K562 (cell line): ENCODE data around the gene PLXNA2. TPM values are rescaled to one million over a fixed set of nuclear protein-coding genes. Genes with fewer than 3 reads are reported as not detected.

Experiments used
- ATAC-seq: fragments of 200-7000 bp; cut with Tn5 transposase; 3 replicates; pipeline ENCODE4 v1.9.1; 2020; ENCODE audit warnings: moderate library complexity
- BruUV-seq: library from RNA; stranded (reverse); fragments of 400-500 nt; replicated peaks from 2 replicates; lab custom pipeline; 2021; lab: Mats Ljungman, UMichigan
- CTCF ChIA-PET: fragments of 300-600 bp; formaldehyde crosslinking; extraction: SDS; loops from one replicate; lab custom pipeline; 2021; ENCODE audit warnings: low intra/inter-chr PET ratio; lab: Yijun Ruan, JAX
- POLR2A ChIA-PET: fragments of 300-600, 350-650 bp; sonication (Branson Sonifier 250); formaldehyde crosslinking; extraction: SDS; loops from one replicate; lab custom pipeline; 2021; ENCODE audit warnings: antibody characterized with exemption, inconsistent platforms; lab: Yijun Ruan, JAX
- DNase-seq, 4 experiments: peaks; one replicate each; pipeline versions ENCODE4 v3.0.0 to v3.0.0-alpha.2; 2011 to 2018; ENCODE audit warnings: low spot score in 3 of 4, mixed read lengths in 3 of 4; ENCODE audit errors: extremely low read depth in 1 of 4
- FAIRE-seq: peaks from 2 replicates; lab custom pipeline; 2011; peaks lifted over from hg19 to GRCh38; lab: Jason Lieb, UNC
- H2AFZ ChIP-seq: 2 replicates; pipeline ENCODE4 v1.6.0; 2011; ENCODE audit warnings: low read depth, low read length, control low read depth, inconsistent platforms
- H3K27ac ChIP-seq: fragments of 200-600 bp; 3 replicates; pipeline ENCODE4 v1.8.0; 2011; ENCODE audit warnings: low read depth, mild to moderate bottlenecking, control low read depth, inconsistent platforms, low read length, moderate library complexity, mixed read lengths; ENCODE audit errors: extremely low read depth
- H3K27me3 ChIP-seq, 2 experiments: fragments of 300-600 bp in 1 of 2; 2 replicates in 1 of 2; 3 replicates in 1 of 2; pipeline versions ENCODE4 v1.6.0 to v1.8.0; 2011; ENCODE audit warnings: inconsistent platforms in 2 of 2, low read length in 2 of 2, mild to moderate bottlenecking in 1 of 2, mixed read lengths in 1 of 2, moderate library complexity in 1 of 2; ENCODE audit not compliant: control insufficient read depth in 2 of 2, insufficient read depth in 2 of 2
- H3K36me3 ChIP-seq: fragments of 300-600 bp; 3 replicates; pipeline ENCODE4 v1.8.0; 2011; ENCODE audit warnings: mild to moderate bottlenecking, low read length, inconsistent platforms; ENCODE audit not compliant: control insufficient read depth, insufficient read depth
- H3K4me1 ChIP-seq, 2 experiments: fragments of 200-600 bp in 1 of 2; replicated peaks in 1 of 2; 2 replicates in 1 of 2; 3 replicates in 1 of 2; pipeline versions ENCODE4 v1.5.1 to v1.8.0; 2011; ENCODE audit warnings: inconsistent platforms in 2 of 2, low read length in 2 of 2, mild to moderate bottlenecking in 1 of 2, mixed read lengths in 1 of 2, moderate library complexity in 1 of 2; ENCODE audit not compliant: control insufficient read depth in 2 of 2, insufficient read depth in 2 of 2
- H3K4me2 ChIP-seq: 2 replicates; pipeline ENCODE4 v1.6.1; 2011; ENCODE audit warnings: low read length, control low read depth, inconsistent platforms, mixed read lengths; ENCODE audit not compliant: insufficient read depth
- H3K4me3 ChIP-seq: fragments of 200-600 bp; sonication (generic), shearing (Covaris generic); 2 replicates; pipeline ENCODE4 v1.5.1; 2016; ENCODE audit warnings: control low read depth, inconsistent platforms
- H3K79me2 ChIP-seq: fragments of 200-600 bp; 3 replicates; pipeline ENCODE4 v1.8.0; 2011; ENCODE audit warnings: low read length, inconsistent platforms; ENCODE audit not compliant: control insufficient read depth, insufficient read depth
- H3K9ac ChIP-seq, 2 experiments: 2 replicates each; pipeline versions ENCODE4 v1.6.0 to v1.6.1; 2011; ENCODE audit warnings: low read depth in 2 of 2, low read length in 2 of 2, control low read depth in 1 of 2, inconsistent platforms in 1 of 2, mild to moderate bottlenecking in 1 of 2, mixed read lengths in 1 of 2; ENCODE audit not compliant: insufficient read depth in 1 of 2
- H3K9me1 ChIP-seq: one replicate; pipeline ENCODE4 v1.6.0; 2011; ENCODE audit warnings: inconsistent platforms, mild to moderate bottlenecking, low read length, moderate library complexity; ENCODE audit not compliant: control insufficient read depth, insufficient read depth
- H3K9me3 ChIP-seq: replicated peaks from 2 replicates; pipeline ENCODE4 v1.5.1; 2011; ENCODE audit warnings: low read depth, low read length, inconsistent platforms; ENCODE audit not compliant: control insufficient read depth, insufficient read depth
- H4K20me1 ChIP-seq: replicated peaks from 2 replicates; pipeline ENCODE4 v1.6.1; 2011; ENCODE audit warnings: low read length, inconsistent platforms, mixed read lengths; ENCODE audit not compliant: control insufficient read depth, insufficient read depth
- BRD9 ChIP-seq: fragments of 450-650 bp; IDR thresholded peaks from 2 replicates; pipeline ENCODE4 v1.6.1; 2018; ENCODE audit warnings: low read depth; ENCODE audit not compliant: partially characterized antibody
- CCNT2 ChIP-seq: IDR thresholded peaks from 2 replicates; pipeline ENCODE4 v1.6.1; 2011; ENCODE audit warnings: borderline replicate concordance, low read depth, mild to moderate bottlenecking, moderate library complexity, mixed read lengths, low read length; ENCODE audit not compliant: insufficient read length; ENCODE audit errors: extremely low read depth
- CHD2 ChIP-seq: IDR thresholded peaks from 2 replicates; pipeline ENCODE4 v1.6.1; 2011; ENCODE audit warnings: low read depth, low read length
- HDAC2 ChIP-seq: fragments of 450-650 bp; IDR thresholded peaks from 2 replicates; pipeline ENCODE4 v1.6.1; 2016; ENCODE audit warnings: mild to moderate bottlenecking
- RBM39 ChIP-seq: fragments of 200-400 bp; formaldehyde crosslinking; optimal IDR thresholded peaks from 2 replicates; pipeline ENCODE3; 2018; ENCODE audit warnings: low read depth, low read length
- ZNF253 ChIP-seq: fragments of 250-450 bp; sonication (Bioruptor Pico); conservative IDR thresholded peaks from 2 replicates; pipeline ENCODE4 v1.6.1; 2021; ENCODE audit warnings: mild to moderate bottlenecking
- ZNF408 ChIP-seq: fragments of 250-450 bp; sonication (Bioruptor Pico); IDR thresholded peaks from 2 replicates; pipeline ENCODE4 v1.4.0; 2020; ENCODE audit warnings: low read depth, mild to moderate bottlenecking, moderate library complexity
- WGBS: fragments of 100-300 bp; shearing (Covaris generic); methylation state at CpG from one replicate; pipeline ENCODE4 v1.1.6; 2016; ENCODE audit warnings: low coverage, mixed read lengths; ENCODE audit not compliant: insufficient coverage; ENCODE audit errors: missing lambda C conversion rate; 5-methylcytosine and 5-hydroxymethylcytosine counted together
- in situ Hi-C: fragments of 300-500 bp; cut with MboI; formaldehyde crosslinking; loops from 4 replicates; pipeline ENCODE4 v1.15.0; 2018; ENCODE audit warnings: inconsistent platforms, mixed read lengths
- intact Hi-C: fragments of 100-400 bp; cut with micrococcal nuclease; formaldehyde crosslinking; loops from 2 replicates; pipeline ENCODE4 v1.14.2; 2022
- polyA plus RNA-seq, 8 experiments: library from polyadenylated mRNA; depleted of rRNA in 4 of 8; stranded (reverse) in 5 of 8; unstranded in 3 of 8; fragments of >200 nt; fragmentation: Nextera tagmentation in 2 of 8; fragmentation: Illumina TruSeq in 1 of 8; extraction: Ambion mirVana in 2 of 8; extraction: Trizol in 1 of 8; gene quantifications; 2 replicates each; pipeline versions ENCODE4 v1.2.1 to v1.2.3, GENCODE V29; 2011 to 2014; ENCODE audit warnings: inconsistent platforms in 1 of 8, missing spikeins in 1 of 8
- total RNA-seq, 7 experiments: library from RNA; depleted of rRNA in 6 of 7; stranded (reverse); fragments of >200 nt in 6 of 7; fragmentation: Illumina TruSeq in 2 of 7; extraction: Trizol in 2 of 7; gene quantifications; 2 replicates each; pipeline versions ENCODE4 v1.2.1 to v1.2.3, GENCODE V29; 2011 to 2021; ENCODE audit warnings: low replicate concordance in 1 of 7
- TF ChIP-seq, protein P1 (sequence below): fragments of 250-450 bp; sonication (Bioruptor Pico); IDR thresholded peaks from 2 replicates; pipeline ENCODE4 v1.4.0; 2020
- TF ChIP-seq, protein P2 (sequence below): fragments of 450-650 bp; conservative IDR thresholded peaks from 2 replicates; pipeline ENCODE4 v1.6.1; 2016; ENCODE audit warnings: missing genetic modification characterization, low read depth, mild to moderate bottlenecking, control low read depth, missing compliant biosample characterization

The PLXNA2 gene
- total and polyA plus RNA-seq, 9 of the 15 experiments (the other 6 are each of a cell fraction or from before 2014, with no cell fraction given), result 0.01 to 1.3 (median 0.32) TPM

DNA sequence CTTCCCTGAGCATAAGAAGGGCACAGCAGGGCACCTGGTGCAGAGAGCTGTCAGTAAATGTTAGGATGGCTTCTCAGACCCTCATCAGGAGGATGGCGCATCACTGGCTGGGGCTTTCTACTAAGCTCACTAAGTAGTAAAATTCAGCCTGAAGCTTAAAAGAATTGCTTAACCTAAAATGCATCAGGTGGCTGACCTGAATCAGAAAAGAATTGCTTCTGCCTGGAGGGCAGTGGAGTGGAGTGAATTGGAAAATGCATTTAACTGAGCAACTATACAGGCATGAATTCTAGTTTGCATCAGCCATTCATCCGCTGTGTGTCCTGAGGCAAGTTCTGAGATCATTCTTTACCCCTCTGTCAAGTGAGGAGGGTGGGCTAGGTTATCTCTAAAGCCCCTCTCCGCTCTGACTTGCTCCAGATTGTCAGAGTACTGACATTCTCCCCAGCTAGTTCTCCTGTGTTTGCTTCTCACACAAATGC lies 191.2 kb downstream of the PLXNA2 start:
- BruUV-seq, result no TSS peak

DNA sequence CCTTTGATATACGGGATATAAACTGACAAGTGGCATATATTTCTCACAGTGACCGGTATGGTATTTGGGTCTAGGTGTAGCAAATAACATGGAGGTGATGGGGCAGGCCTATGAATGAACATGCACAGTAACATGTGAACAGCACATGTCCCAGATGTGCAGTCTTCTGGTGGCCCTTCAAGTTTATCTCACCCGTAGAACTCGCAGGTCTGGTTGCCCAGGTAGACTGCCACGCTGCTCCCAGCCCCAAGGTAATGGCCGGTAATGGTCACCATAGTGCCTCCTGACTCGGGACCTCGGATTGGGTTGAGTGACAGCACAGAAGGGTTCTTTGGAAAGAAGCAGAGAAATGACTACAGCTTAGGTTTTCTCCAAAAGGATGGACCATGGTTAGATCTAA lies 192.0 kb downstream of the PLXNA2 start:
- Histone ChIP-seq H3K4me3 (no peak overlapping the region), H3K9me3 (no peaks in the 10 kb centered on the region), H3K79me2 (no peaks in the 10 kb centered on the region), H3K27me3 (peaks cover 14 to 69% of the 10 kb centered on the region in 2 experiments), H3K4me1 (no peaks in the 10 kb centered on the region), H2AFZ (no peak overlapping the region), H3K9ac (no peak overlapping the region), H3K4me2 (no peak overlapping the region), H3K36me3 (no peaks in the 10 kb centered on the region), H4K20me1 (0 out of 2 replicates have a peak, but pooled peaks cover 5% of the 10 kb centered on the region), H3K9me1 (no peaks in the 10 kb centered on the region), H3K27ac (no peak overlapping the region)
- WGBS, result 2% methylated on average over 8 of the region's 8 CpGs
- no TSS peak for BruUV-seq
- in situ Hi-C loops (no loop called here), intact Hi-C loops (no loop called here)
- DNase-seq, result no peak
- ATAC-seq, result no peak
- ChIA-PET CTCF (no interaction called here), POLR2A (no interaction called here)
- FAIRE-seq, result no peak
- TF ChIP-seq ZNF253, result no peak
- TF ChIP-seq HDAC2, result no peak
- TF ChIP-seq CCNT2, result no peak
- TF ChIP-seq BRD9, result no peak
- TF ChIP-seq, protein P1, sequence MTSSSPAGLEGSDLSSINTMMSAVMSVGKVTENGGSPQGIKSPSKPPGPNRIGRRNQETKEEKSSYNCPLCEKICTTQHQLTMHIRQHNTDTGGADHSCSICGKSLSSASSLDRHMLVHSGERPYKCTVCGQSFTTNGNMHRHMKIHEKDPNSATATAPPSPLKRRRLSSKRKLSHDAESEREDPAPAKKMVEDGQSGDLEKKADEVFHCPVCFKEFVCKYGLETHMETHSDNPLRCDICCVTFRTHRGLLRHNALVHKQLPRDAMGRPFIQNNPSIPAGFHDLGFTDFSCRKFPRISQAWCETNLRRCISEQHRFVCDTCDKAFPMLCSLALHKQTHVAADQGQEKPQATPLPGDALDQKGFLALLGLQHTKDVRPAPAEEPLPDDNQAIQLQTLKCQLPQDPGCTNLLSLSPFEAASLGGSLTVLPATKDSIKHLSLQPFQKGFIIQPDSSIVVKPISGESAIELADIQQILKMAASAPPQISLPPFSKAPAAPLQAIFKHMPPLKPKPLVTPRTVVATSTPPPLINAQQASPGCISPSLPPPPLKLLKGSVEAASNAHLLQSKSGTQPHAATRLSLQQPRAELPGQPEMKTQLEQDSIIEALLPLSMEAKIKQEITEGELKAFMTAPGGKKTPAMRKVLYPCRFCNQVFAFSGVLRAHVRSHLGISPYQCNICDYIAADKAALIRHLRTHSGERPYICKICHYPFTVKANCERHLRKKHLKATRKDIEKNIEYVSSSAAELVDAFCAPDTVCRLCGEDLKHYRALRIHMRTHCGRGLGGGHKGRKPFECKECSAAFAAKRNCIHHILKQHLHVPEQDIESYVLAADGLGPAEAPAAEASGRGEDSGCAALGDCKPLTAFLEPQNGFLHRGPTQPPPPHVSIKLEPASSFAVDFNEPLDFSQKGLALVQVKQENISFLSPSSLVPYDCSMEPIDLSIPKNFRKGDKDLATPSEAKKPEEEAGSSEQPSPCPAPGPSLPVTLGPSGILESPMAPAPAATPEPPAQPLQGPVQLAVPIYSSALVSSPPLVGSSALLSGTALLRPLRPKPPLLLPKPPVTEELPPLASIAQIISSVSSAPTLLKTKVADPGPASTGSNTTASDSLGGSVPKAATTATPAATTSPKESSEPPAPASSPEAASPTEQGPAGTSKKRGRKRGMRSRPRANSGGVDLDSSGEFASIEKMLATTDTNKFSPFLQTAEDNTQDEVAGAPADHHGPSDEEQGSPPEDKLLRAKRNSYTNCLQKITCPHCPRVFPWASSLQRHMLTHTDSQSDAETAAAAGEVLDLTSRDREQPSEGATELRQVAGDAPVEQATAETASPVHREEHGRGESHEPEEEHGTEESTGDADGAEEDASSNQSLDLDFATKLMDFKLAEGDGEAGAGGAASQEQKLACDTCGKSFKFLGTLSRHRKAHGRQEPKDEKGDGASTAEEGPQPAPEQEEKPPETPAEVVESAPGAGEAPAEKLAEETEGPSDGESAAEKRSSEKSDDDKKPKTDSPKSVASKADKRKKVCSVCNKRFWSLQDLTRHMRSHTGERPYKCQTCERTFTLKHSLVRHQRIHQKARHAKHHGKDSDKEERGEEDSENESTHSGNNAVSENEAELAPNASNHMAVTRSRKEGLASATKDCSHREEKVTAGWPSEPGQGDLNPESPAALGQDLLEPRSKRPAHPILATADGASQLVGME, result no peak
- TF ChIP-seq, protein P2, sequence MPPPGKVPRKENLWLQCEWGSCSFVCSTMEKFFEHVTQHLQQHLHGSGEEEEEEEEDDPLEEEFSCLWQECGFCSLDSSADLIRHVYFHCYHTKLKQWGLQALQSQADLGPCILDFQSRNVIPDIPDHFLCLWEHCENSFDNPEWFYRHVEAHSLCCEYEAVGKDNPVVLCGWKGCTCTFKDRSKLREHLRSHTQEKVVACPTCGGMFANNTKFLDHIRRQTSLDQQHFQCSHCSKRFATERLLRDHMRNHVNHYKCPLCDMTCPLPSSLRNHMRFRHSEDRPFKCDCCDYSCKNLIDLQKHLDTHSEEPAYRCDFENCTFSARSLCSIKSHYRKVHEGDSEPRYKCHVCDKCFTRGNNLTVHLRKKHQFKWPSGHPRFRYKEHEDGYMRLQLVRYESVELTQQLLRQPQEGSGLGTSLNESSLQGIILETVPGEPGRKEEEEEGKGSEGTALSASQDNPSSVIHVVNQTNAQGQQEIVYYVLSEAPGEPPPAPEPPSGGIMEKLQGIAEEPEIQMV (tag), result no peak
- no peak for TF ChIP-seq ZNF408 (CRISPR knock-in tag)

More for the DNA sequence above, 191.2 kb downstream of the PLXNA2 start:
- Histone ChIP-seq H3K4me2 (no peak overlapping the region), H4K20me1 (0 out of 2 replicates have a peak, but pooled peaks cover 9% of the 10 kb centered on the region)
- TF ChIP-seq CHD2 (no peak), RBM39 (no peak)
- TF ChIP-seq, all 486 proteins: peak for 0
- in situ Hi-C loops (no loop called here), intact Hi-C loops (no loop called here)
- Histone ChIP-seq H3K36me3 (no peaks in the 10 kb centered on the region), H3K27ac (no peak overlapping the region), H3K9ac (no peak overlapping the region), H3K4me3 (no peak overlapping the region), H2AFZ (no peak overlapping the region), H3K9me1 (no peaks in the 10 kb centered on the region), H3K79me2 (no peaks in the 10 kb centered on the region), H3K27me3 (peaks cover 20 to 70% of the 10 kb centered on the region in 2 experiments), H3K9me3 (no peaks in the 10 kb centered on the region), H3K4me1 (no peaks in the 10 kb centered on the region)
- CTCF ChIA-PET, result no interaction called here
- POLR2A ChIA-PET, result interaction anchor here (0.8 kb wide), 1 partner anchor 60 kb away, joined by 3 read pairs; no protein-coding TSS in a partner anchor
- ATAC-seq (no peak), FAIRE-seq (no peak), DNase-seq (no peak)
- WGBS, result 31% methylated on average over 3 of the region's 3 CpGs
